Activated T-helper 2 cell treated with anti-CD3 and anti-CD28 coated beads, Interferon-gamma antibody, Interleukin-2, Interleukin-4, amounts not matched to agents 10 μg/mL and 5 μg/mL and 100 μg/mL, durations not matched to agents 14 hours and 24 hours and 36 hours (primary cell): Measurements from ENCODE around the gene DOCK1. TPM values are rescaled to one million over a fixed set of nuclear protein-coding genes. Genes with fewer than 3 reads are reported as not detected.

Experiments used
- DNase-seq: peaks from one replicate; pipeline ENCODE4 v3.0.0; 2021; ENCODE audit warnings: low spot score
- H3K27ac Mint-ChIP-seq: one replicate; pipeline ENCODE4 v1.8.0; 2021; ENCODE audit warnings: mixed read lengths
- H3K27me3 Mint-ChIP-seq: one replicate; pipeline ENCODE4 v1.8.0; 2021; ENCODE audit warnings: low read depth, mixed read lengths
- H3K36me3 Mint-ChIP-seq: one replicate; pipeline ENCODE4 v1.8.0; 2021; ENCODE audit warnings: low read depth, mixed read lengths
- H3K4me1 Mint-ChIP-seq: one replicate; pipeline ENCODE4 v1.8.0; 2021; ENCODE audit warnings: low read depth, mixed read lengths
- H3K4me3 Mint-ChIP-seq: one replicate; pipeline ENCODE4 v1.8.0; 2021; ENCODE audit warnings: low read depth, mild to moderate bottlenecking, moderate library complexity, mixed read lengths
- H3K9me3 Mint-ChIP-seq: one replicate; pipeline ENCODE4 v1.8.0; 2021; ENCODE audit warnings: mixed read lengths
- intact Hi-C: fragments of 100-400 bp; cut with micrococcal nuclease; formaldehyde crosslinking; loops from one replicate; pipeline ENCODE4 v1.15.1; 2023
- total RNA-seq: library from RNA; stranded (reverse); gene quantifications from 2 replicates; pipeline ENCODE4 v1.2.3, GENCODE V29; 2022

The DOCK1 gene
- total RNA-seq, 1 donor from 2014 or later = 0.59 TPM

DNA sequence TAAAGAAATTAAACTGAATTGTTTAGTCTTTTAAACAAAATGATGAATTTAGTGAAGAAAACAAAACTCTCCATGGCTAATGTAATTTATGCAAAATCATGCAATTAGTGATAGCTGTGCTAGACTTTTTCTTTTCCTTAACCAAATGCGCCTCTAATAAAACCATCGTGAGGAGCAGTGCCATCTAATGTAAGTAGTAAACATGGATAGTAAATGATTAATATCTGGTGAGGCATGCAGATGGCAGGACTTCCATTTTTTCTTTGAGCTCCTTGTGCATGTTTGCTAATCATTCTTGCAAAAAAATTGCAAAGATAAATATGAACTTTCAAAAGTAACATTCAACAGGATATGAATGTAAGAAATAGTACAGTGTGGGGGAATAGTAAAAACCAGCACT is 288.9 kb downstream of the DOCK1 start:
- H3K27ac Mint-ChIP-seq = no peak overlapping the region

DNA sequence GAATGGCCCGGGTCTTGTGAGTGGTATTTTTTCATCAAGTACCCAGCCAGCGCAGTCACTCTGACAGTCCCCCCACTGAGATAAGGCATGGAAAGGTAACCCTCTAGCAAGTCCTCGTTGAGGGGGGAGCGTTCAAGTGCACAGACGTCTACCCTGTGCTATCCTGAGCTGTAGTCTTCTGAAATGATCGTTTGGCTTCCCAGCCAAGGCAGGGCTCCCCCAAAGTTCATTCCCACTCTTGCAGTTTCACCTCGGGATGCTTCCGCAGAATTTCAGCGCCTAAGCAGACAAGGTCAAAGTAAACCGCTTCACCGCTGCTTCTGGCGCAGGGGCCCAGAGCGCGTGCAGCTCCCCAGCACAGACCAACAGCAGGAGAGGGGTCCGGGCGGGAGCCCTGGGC is 289.4 kb downstream of the DOCK1 start:
- Mint-ChIP-seq H3K27ac (no peak overlapping the region), H3K27me3 (peaks cover 38% of the 10 kb centered on the region), H3K9me3 (no peaks in the 10 kb centered on the region), H3K4me1 (no peaks in the 10 kb centered on the region), H3K36me3 (no peaks in the 10 kb centered on the region), H3K4me3 (no peak overlapping the region)
- no peak for DNase-seq
- intact Hi-C loops = no loop called here

More for the DNA sequence above, 288.9 kb downstream of the DOCK1 start:
- no peaks in the 10 kb centered on the region for H3K36me3 Mint-ChIP-seq
- no peak overlapping the region for H3K4me3 Mint-ChIP-seq
- H3K27me3 Mint-ChIP-seq = peaks cover 38% of the 10 kb centered on the region
- H3K9me3 Mint-ChIP-seq = no peaks in the 10 kb centered on the region
- no peaks in the 10 kb centered on the region for H3K4me1 Mint-ChIP-seq
- no peak for DNase-seq
- intact Hi-C loops = no loop called here

GRCh38 chr10:127195041-127195506 is 289.8 kb downstream of the DOCK1 start:
- DNase-seq = no peak
- intact Hi-C loops = no loop called here
- Mint-ChIP-seq H3K27ac (no peak overlapping the region), H3K4me3 (no peak overlapping the region), H3K4me1 (no peaks in the 10 kb centered on the region), H3K27me3 (peaks cover 38% of the 10 kb centered on the region), H3K36me3 (no peaks in the 10 kb centered on the region), H3K9me3 (no peaks in the 10 kb centered on the region)

DNA sequence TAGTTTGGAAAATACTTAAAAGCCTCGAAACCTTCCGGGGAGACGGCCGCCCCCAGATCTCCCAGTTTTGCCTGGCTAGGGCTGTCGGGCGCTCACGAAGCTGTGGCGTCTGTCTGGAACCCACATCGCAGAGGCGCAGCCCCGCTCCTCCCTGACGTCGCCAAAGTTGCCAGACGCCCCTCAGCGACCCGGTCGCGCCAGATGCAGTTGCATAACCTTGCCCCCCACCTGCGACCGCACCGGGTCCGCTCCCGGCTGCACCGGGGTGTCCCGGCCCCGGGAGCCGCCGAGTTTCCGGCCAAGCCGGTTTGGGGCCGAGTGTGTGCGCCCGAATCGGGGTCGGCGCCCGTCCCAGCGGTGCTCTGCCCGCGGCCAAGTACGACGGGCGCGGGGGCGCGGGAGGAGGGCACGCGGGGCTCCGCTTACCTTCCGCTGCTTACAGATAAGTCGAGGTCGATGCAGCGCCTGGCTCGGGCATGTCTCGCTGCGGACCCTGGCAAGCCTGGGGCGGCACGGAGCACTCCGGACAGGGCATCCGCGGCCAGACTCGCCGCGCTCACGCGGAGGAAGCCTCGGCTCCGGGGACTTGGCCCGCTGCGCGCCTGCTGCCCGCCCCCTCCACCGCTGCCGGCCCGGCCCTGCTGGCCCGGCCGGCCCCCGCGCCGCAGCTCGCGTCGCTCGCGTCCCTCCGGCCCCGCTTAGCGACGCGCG is 290.5 kb downstream of the DOCK1 start:
- intact Hi-C loops = no loop called here
- Mint-ChIP-seq H3K27ac (no peak overlapping the region), H3K27me3 (peaks cover 37% of the 10 kb centered on the region)

GRCh38 chr10:127196282-127197153 is 291.3 kb downstream of the DOCK1 start, which contains the start of gene INSYN2A:
Gene INSYN2A, minus strand, starts transcription at chr10:127196591. Its CDS starts 20,196 bp downstream, at chr10:127176395.
- intact Hi-C loops = no loop called here

More for the DNA sequence above, 290.5 kb downstream of the DOCK1 start:
- DNase-seq = no peak
- no peak overlapping the region for H3K4me3 Mint-ChIP-seq
- no peaks in the 10 kb centered on the region for H3K9me3 Mint-ChIP-seq
- H3K36me3 Mint-ChIP-seq = no peaks in the 10 kb centered on the region
- H3K4me1 Mint-ChIP-seq = no peaks in the 10 kb centered on the region

DNA sequence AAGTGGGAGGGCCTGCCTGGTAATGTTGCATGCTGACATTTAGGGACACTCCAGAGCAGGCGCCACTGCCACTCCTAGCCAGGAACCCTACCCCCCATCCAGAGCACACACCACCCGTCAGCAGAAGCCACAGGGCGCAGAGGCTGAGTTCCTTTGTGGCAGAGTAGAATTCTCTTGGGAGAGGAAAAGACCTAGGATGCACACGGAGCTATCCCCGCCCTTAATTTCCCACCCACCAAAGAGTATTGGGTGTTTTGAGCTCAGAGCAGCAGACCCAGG is 291.9 kb downstream of the DOCK1 start:
- intact Hi-C loops = no loop called here
- Mint-ChIP-seq H3K4me1 (no peaks in the 10 kb centered on the region), H3K27me3 (peaks cover 33% of the 10 kb centered on the region), H3K36me3 (no peaks in the 10 kb centered on the region), H3K27ac (no peak overlapping the region), H3K9me3 (no peaks in the 10 kb centered on the region), H3K4me3 (no peak overlapping the region)
- DNase-seq = no peak

More at GRCh38 chr10:127196282-127197153, 291.3 kb downstream of the DOCK1 start, which contains the start of gene INSYN2A:
- no peak within 1 kb of the TSS for H3K27ac Mint-ChIP-seq
- no peak for DNase-seq
- no peak within 1 kb of the TSS for H3K4me3 Mint-ChIP-seq
- H3K4me1 Mint-ChIP-seq = no peaks in the 10 kb centered on the region
- no peaks in the 10 kb centered on the region for H3K9me3 Mint-ChIP-seq
- no peaks in the 10 kb centered on the region for H3K36me3 Mint-ChIP-seq
- peaks cover 33% of the 10 kb centered on the region for H3K27me3 Mint-ChIP-seq

GRCh38 chr10:127198307-127198706 is 293.1 kb downstream of the DOCK1 start:
- no peak overlapping the region for H3K4me3 Mint-ChIP-seq
- no peak overlapping the region for H3K27ac Mint-ChIP-seq
- DNase-seq = no peak

DNA sequence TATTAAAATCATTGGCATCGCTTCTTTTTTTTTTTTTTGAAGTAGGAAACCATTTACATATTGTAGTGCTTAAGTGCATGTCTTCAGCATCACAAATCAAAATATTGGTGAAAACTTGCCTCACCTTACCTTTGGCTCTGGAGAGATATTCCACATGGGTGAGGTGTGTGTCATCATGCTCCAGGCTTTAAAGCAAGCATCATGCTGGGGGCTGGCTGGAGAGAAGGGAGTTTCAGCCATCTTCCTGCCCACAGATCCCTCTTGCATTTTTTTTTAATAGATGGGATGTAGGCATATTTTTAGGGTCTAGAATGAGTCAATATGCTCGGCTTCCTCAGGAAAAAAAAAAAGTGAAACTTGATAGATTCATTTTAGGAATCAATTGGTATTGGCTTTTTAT is 293.5 kb downstream of the DOCK1 start:
- Mint-ChIP-seq H3K9me3 (no peaks in the 10 kb centered on the region), H3K27ac (no peak overlapping the region), H3K4me3 (no peak overlapping the region), H3K36me3 (no peaks in the 10 kb centered on the region), H3K4me1 (no peaks in the 10 kb centered on the region), H3K27me3 (peaks cover 25% of the 10 kb centered on the region)
- intact Hi-C loops = no loop called here
- no peak for DNase-seq

More at GRCh38 chr10:127198307-127198706, 293.1 kb downstream of the DOCK1 start:
- Mint-ChIP-seq H3K4me1 (no peaks in the 10 kb centered on the region), H3K36me3 (no peaks in the 10 kb centered on the region), H3K27me3 (peaks cover 28% of the 10 kb centered on the region), H3K9me3 (no peaks in the 10 kb centered on the region)
- intact Hi-C loops = no loop called here

DNA sequence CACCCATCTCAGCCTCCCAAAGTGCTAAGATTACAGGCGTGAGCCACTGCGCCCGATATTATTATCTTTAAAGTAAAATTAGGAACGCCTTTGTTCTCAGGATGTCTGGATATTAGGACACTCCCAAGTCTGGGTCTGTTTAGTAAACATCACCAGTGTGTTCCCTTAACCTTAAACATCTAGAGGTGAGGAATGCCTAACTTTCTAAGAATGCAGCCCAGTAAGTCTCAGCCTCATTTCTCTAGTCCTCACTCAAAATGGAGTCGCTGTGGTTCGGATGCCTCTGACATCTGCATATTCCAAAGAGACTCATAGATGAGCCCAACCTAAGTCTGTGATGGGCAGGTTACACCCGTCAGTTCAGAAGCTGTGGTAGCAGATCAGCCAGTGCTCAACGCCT is 295.4 kb downstream of the DOCK1 start:
- Mint-ChIP-seq H3K4me1 (no peaks in the 10 kb centered on the region), H3K4me3 (no peak overlapping the region), H3K36me3 (no peaks in the 10 kb centered on the region), H3K9me3 (no peaks in the 10 kb centered on the region), H3K27me3 (peaks cover 16% of the 10 kb centered on the region), H3K27ac (no peak overlapping the region)
- intact Hi-C loops = no loop called here
- DNase-seq = no peak

GRCh38 chr10:127203067-127203466 is 297.8 kb downstream of the DOCK1 start:
- H3K27me3 Mint-ChIP-seq = peaks cover 4% of the 10 kb centered on the region
- no peak overlapping the region for H3K4me3 Mint-ChIP-seq
- no peak overlapping the region for H3K27ac Mint-ChIP-seq

GRCh38 chr10:127207081-127207480 is 301.9 kb downstream of the DOCK1 start:
- no peaks in the 10 kb centered on the region for H3K27me3 Mint-ChIP-seq

More at GRCh38 chr10:127203067-127203466, 297.8 kb downstream of the DOCK1 start:
- no peak for DNase-seq
- H3K4me1 Mint-ChIP-seq = no peaks in the 10 kb centered on the region
- H3K36me3 Mint-ChIP-seq = no peaks in the 10 kb centered on the region
- no peaks in the 10 kb centered on the region for H3K9me3 Mint-ChIP-seq
- intact Hi-C loops = no loop called here

DNA sequence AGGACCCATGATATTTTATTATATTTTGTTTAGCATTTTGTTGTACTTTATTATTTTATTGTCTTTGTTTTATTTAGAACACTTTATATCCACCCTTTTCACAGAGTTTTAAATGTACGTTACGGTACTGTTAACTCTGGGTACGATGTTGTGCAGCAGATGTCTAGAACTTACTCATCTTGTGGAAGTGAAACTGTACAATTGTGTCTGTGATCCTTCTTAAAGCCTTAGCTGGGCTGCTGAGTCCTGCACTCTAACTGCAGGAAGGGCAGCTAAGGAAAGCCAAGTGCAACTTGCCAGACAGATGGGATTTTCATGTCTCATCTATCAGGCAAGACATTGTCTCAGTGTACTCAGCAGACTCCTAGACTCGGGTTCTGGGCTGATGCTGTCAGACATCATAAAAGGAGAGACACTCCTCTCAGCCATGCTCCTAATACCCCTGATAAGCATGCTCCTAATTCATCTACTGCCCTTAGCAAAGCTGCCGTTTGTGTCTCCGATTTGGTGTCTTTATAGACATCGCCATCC is 305.8 kb downstream of the DOCK1 start:
- Mint-ChIP-seq H3K9me3 (no peaks in the 10 kb centered on the region), H3K27me3 (no peaks in the 10 kb centered on the region), H3K4me3 (no peak overlapping the region), H3K36me3 (no peaks in the 10 kb centered on the region), H3K4me1 (no peaks in the 10 kb centered on the region), H3K27ac (no peak overlapping the region)
- intact Hi-C loops = no loop called here
- no peak for DNase-seq

More at GRCh38 chr10:127207081-127207480, 301.9 kb downstream of the DOCK1 start:
- H3K36me3 Mint-ChIP-seq = no peaks in the 10 kb centered on the region
- intact Hi-C loops = no loop called here
- no peak for DNase-seq
- no peaks in the 10 kb centered on the region for H3K9me3 Mint-ChIP-seq
- no peak overlapping the region for H3K4me3 Mint-ChIP-seq
- H3K27ac Mint-ChIP-seq = no peak overlapping the region
- H3K4me1 Mint-ChIP-seq = no peaks in the 10 kb centered on the region

- intact Hi-C loops = no loop called here
- DNase-seq = no peak
- H3K36me3 Mint-ChIP-seq = no peaks in the 10 kb centered on the region
- H3K9me3 Mint-ChIP-seq = no peaks in the 10 kb centered on the region
- H3K4me1 Mint-ChIP-seq = no peaks in the 10 kb centered on the region
- no peak overlapping the region for H3K27ac Mint-ChIP-seq
- no peaks in the 10 kb centered on the region for H3K27me3 Mint-ChIP-seq
- no peak overlapping the region for H3K4me3 Mint-ChIP-seq
These were observed 310.6 kb downstream of the DOCK1 start for GRCh38 chr10:127215866-127216265.
